OCI-LY7 (cell line): ENCODE data around the gene CIITA. TPM values are rescaled to one million over a fixed set of nuclear protein-coding genes. Genes with fewer than 3 reads are reported as not detected.

Source experiments
- BruUV-seq: library from RNA; stranded (reverse); fragments of 400-500 nt; replicated peaks from 2 replicates; lab custom pipeline; 2021; lab: Mats Ljungman, UMichigan
- CTCF ChIA-PET: fragments of 300-600 bp; sonication (Branson Sonifier 250); formaldehyde crosslinking; loops from one replicate; lab custom pipeline; 2022; ENCODE audit warnings: antibody characterized with exemption; ENCODE audit not compliant: unreplicated experiment; lab: Charles Lee
- POLR2A ChIA-PET: fragments of 300-600 bp; sonication (Branson Sonifier 250); formaldehyde crosslinking; loops from one replicate; lab custom pipeline; 2022; ENCODE audit warnings: antibody characterized with exemption; lab: Charles Lee
- DNase-seq: peaks from one replicate; pipeline ENCODE4 v3.0.0-alpha.2; 2015; ENCODE audit warnings: low spot score
- H2AFZ ChIP-seq: fragments of 200-600 bp; sonication (generic), shearing (Covaris generic); 2 replicates; pipeline ENCODE4 v1.6.1; 2014; ENCODE audit warnings: mild to moderate bottlenecking, antibody characterized with exemption, low read length, moderate library complexity
- H3K27ac ChIP-seq: fragments of 200-600 bp; sonication (generic); 2 replicates; pipeline ENCODE4 v1.5.1; 2014; ENCODE audit warnings: mixed run types, low read depth, mild to moderate bottlenecking, moderate library complexity, low read length, inconsistent platforms; ENCODE audit not compliant: poor library complexity, severe bottlenecking
- H3K36me3 ChIP-seq: fragments of 200-600 bp; sonication (generic); 2 replicates; pipeline ENCODE4 v1.6.1; 2014; ENCODE audit warnings: mild to moderate bottlenecking, antibody characterized with exemption, low read length, moderate library complexity, mixed read lengths; ENCODE audit not compliant: insufficient read depth
- H3K4me1 ChIP-seq: fragments of 200-600 bp; sonication (generic); 2 replicates; pipeline ENCODE4 v1.5.1; 2014; ENCODE audit warnings: mild to moderate bottlenecking, low read length; ENCODE audit not compliant: insufficient read depth, poor library complexity, severe bottlenecking
- H3K4me2 ChIP-seq: fragments of 200-600 bp; sonication (generic); 2 replicates; pipeline ENCODE4 v1.6.1; 2014; ENCODE audit warnings: mild to moderate bottlenecking, low read length
- H3K4me3 ChIP-seq: fragments of 200-600 bp; sonication (generic); 2 replicates; pipeline ENCODE4 v1.5.1; 2014; ENCODE audit warnings: mild to moderate bottlenecking, low read depth, low read length; ENCODE audit not compliant: poor library complexity, severe bottlenecking
- H3K79me2 ChIP-seq: fragments of 200-600 bp; sonication (generic); 2 replicates; pipeline ENCODE4 v1.6.1; 2016; ENCODE audit warnings: low read depth, mild to moderate bottlenecking, low read length, moderate library complexity, mixed read lengths; ENCODE audit not compliant: insufficient read depth
- H3K9me2 ChIP-seq: fragments of 200-600 bp; sonication (generic); 2 replicates; pipeline ENCODE4 v1.6.1; 2016; ENCODE audit warnings: mild to moderate bottlenecking, low read length, mixed read lengths; ENCODE audit not compliant: insufficient read depth
- H3K9me3 ChIP-seq: fragments of 200-600 bp; sonication (generic); 2 replicates; pipeline ENCODE4 v1.6.1; 2014; ENCODE audit warnings: mild to moderate bottlenecking, mixed run types, low read length, mixed read lengths
- H4K20me1 ChIP-seq: fragments of 200-600 bp; sonication (generic); 2 replicates; pipeline ENCODE4 v1.6.1; 2014; ENCODE audit warnings: mild to moderate bottlenecking, antibody characterized with exemption, low read length, moderate library complexity, mixed read lengths; ENCODE audit not compliant: insufficient read depth
- EZH2phosphoT487 ChIP-seq: fragments of 200-600 bp; sonication (generic); IDR thresholded peaks from 2 replicates; pipeline ENCODE4 v1.6.1; 2018; ENCODE audit warnings: low read depth, borderline replicate concordance, mild to moderate bottlenecking, mixed run types, antibody characterized with exemption, low read length, moderate library complexity, mixed read lengths
- intact Hi-C: fragments of 100-400 bp; cut with micrococcal nuclease; formaldehyde crosslinking; loops from one replicate; pipeline ENCODE4 v1.10.0; 2022; ENCODE audit not compliant: unreplicated experiment
- total RNA-seq, 2 experiments: library from RNA; depleted of rRNA in 1 of 2; stranded (reverse); fragments of >200 nt in 1 of 2; shearing (Covaris generic) in 1 of 2; gene quantifications; 2 replicates each; pipeline ENCODE4 v1.2.3, GENCODE V29; 2014 to 2022
- TF ChIP-seq, protein P1 (sequence below): fragments of 200-600 bp; sonication (generic); conservative IDR thresholded peaks from 2 replicates; pipeline ENCODE4 v1.5.1; 2014; ENCODE audit warnings: mild to moderate bottlenecking, antibody characterized with exemption, low read length, moderate library complexity, mixed read lengths

The CIITA gene
- total RNA-seq, 2 experiments from 2014 or later: 68.7 to 101 TPM

DNA sequence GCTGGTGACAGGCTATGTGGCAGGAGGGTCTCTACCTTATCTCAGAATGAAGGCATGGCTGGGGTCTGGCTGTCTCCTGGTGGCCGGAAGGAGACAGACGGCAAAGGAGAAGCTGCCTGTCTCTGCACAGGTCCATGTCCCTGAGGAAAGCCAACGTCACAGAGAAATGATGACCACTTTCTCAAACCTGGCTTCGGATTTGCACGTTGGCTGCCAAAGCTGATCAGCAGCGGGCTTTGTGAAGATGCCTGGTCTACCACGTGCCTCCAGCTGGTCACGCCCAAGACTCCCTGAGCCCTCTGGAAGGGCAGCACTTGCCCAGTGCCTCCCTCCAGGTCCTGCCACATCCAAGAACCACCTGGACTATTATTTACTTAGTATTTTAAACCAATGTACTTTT, 56.9 kb downstream of the CIITA start:
- TF ChIP-seq EZH2phosphoT487: no peak
- TF ChIP-seq, protein P1, sequence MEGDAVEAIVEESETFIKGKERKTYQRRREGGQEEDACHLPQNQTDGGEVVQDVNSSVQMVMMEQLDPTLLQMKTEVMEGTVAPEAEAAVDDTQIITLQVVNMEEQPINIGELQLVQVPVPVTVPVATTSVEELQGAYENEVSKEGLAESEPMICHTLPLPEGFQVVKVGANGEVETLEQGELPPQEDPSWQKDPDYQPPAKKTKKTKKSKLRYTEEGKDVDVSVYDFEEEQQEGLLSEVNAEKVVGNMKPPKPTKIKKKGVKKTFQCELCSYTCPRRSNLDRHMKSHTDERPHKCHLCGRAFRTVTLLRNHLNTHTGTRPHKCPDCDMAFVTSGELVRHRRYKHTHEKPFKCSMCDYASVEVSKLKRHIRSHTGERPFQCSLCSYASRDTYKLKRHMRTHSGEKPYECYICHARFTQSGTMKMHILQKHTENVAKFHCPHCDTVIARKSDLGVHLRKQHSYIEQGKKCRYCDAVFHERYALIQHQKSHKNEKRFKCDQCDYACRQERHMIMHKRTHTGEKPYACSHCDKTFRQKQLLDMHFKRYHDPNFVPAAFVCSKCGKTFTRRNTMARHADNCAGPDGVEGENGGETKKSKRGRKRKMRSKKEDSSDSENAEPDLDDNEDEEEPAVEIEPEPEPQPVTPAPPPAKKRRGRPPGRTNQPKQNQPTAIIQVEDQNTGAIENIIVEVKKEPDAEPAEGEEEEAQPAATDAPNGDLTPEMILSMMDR: no peak
- H3K9me2 ChIP-seq: no peaks in the 10 kb centered on the region
- intact Hi-C loops: no loop called here
- H3K4me3 ChIP-seq: no peak overlapping the region
- peaks cover 15% of the 10 kb centered on the region for H3K4me1 ChIP-seq
- H2AFZ ChIP-seq: no peak overlapping the region
- ChIA-PET POLR2A (interaction anchor here (0.9 to 1.4 kb wide), 2 partner anchors 9 to 11 kb away, joined by 3 read pairs; partner anchors contain the start of gene DEXI), CTCF (no interaction called here)
- H3K79me2 ChIP-seq: no peaks in the 10 kb centered on the region
- peaks cover 22% of the 10 kb centered on the region; the same call in 1 of the 2 replicates for H3K36me3 ChIP-seq
- no peak overlapping the region for H3K27ac ChIP-seq
- no peaks in the 10 kb centered on the region for H4K20me1 ChIP-seq
- no peak for DNase-seq
- H3K9me3 ChIP-seq: no peaks in the 10 kb centered on the region
- H3K4me2 ChIP-seq: no peak overlapping the region
- BruUV-seq: no TSS peak

DNA sequence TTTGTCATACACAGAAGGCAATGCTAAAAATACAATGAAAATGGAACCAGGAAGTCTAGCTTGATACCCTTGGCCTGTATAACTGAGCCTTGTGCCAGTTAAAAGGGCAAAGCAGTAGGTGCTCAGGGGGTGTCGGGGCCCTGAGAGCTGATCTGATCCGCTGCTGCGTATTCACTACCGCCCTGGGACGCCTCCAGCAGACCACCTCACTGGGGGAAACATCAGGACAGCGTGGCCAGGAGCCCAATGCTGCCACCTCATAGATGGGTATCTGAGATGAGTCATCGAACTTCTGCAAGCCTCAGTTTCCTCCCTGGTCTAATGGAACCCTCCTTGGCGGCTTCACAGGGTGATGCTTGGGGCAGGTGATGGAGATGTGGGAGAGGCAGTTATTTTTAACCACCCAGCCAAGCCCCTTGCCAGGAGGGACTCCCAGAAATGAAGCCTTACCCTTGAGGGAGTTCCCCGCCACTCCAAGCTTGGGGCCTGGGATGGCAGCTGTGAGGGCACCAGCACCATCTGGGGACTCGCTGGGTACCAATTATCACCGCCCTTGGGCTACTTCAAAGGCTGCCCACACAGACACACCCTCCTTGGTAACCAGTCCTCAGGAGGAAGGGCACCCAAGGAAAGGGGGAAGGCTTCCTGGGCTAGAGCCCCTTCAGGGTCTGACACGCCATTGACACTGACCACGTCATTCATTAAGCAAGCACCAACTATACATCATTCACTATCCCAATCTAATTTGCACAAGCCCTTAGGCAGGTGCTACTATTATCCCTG, 57.5 kb downstream of the CIITA start:
- intact Hi-C loops: loop anchor here (5.0 kb wide), 1 partner anchor 412 kb away; no protein-coding TSS in a partner anchor
- DNase-seq: no peak
- H4K20me1 ChIP-seq: no peaks in the 10 kb centered on the region
- BruUV-seq: no TSS peak
- H3K36me3 ChIP-seq: peaks cover 22% of the 10 kb centered on the region; the same call in 1 of the 2 replicates
- H2AFZ ChIP-seq: no peak overlapping the region
- no peak for TF ChIP-seq EZH2phosphoT487
- TF ChIP-seq, protein P1: no peak
- no peak overlapping the region for H3K4me3 ChIP-seq
- no peaks in the 10 kb centered on the region for H3K9me3 ChIP-seq
- H3K4me1 ChIP-seq: peaks cover 20% of the 10 kb centered on the region
- H3K27ac ChIP-seq: no peak overlapping the region
- CTCF ChIA-PET: no interaction called here
- H3K79me2 ChIP-seq: no peaks in the 10 kb centered on the region
- no peak overlapping the region for H3K4me2 ChIP-seq
- POLR2A ChIA-PET: interaction anchor here (0.9 to 1.0 kb wide), 2 partner anchors 10 to 20 kb away, joined by 3 read pairs; no protein-coding TSS in a partner anchor
- no peaks in the 10 kb centered on the region for H3K9me2 ChIP-seq
